ENCODE data around the gene SHBG. TPM values are rescaled to one million over a fixed set of nuclear protein-coding genes. Genes with fewer than 3 reads are reported as not detected.

Gene SHBG
- polyA plus RNA-seq, 4 donors, result 2.6 to 38.8 (median 20.6) TPM

Other genes starting within 250 kb of the SHBG start
- gene TNK1, start 249.0 kb upstream of the SHBG start, polyA plus RNA-seq, result 10 to 100 TPM in 2 of 4 donors, 1 to 10 TPM in 2; 8.8 to 16.3 (median 10.7) TPM
- 10 to 100 TPM in 3 of 4 donors, 1 to 10 TPM in 1; 6.3 to 18.0 (median 13.6) TPM for gene PLSCR3, start 235.6 kb upstream of the SHBG start, polyA plus RNA-seq
- gene TMEM256, start 226.0 kb upstream of the SHBG start, polyA plus RNA-seq, result 100 to 1,000 TPM; 193 to 771 (median 385) TPM
- gene NLGN2, start 222.3 kb upstream of the SHBG start, polyA plus RNA-seq, result 1 to 10 TPM in 2 of 4 donors, under 1 TPM in 2; 0.22 to 6.1 (median 2.6) TPM
- gene SPEM1, start 209.8 kb upstream of the SHBG start, polyA plus RNA-seq, result not detected
- not detected for gene SPEM2, start 204.5 kb upstream of the SHBG start, polyA plus RNA-seq
- gene SPEM3, start 201.3 kb upstream of the SHBG start, polyA plus RNA-seq, result not detected
- gene TMEM102, start 194.7 kb upstream of the SHBG start, polyA plus RNA-seq, result 10 to 100 TPM in 2 of 4 donors, 1 to 10 TPM in 2; 9.3 to 14.9 (median 10.2) TPM
- gene FGF11, start 190.6 kb upstream of the SHBG start, polyA plus RNA-seq, result under 1 TPM in 2 of 4 donors, not detected in 2; 0.61 to 0.86 TPM
- gene CHRNB1, start 185.1 kb upstream of the SHBG start, polyA plus RNA-seq, result 10 to 100 TPM in 3 of 4 donors, 1 to 10 TPM in 1; 8.4 to 11.9 (median 10.4) TPM
- 10 to 100 TPM in 2 of 4 donors, 1 to 10 TPM in 2; 7.6 to 76.4 (median 12.4) TPM for gene ZBTB4, start 150.5 kb upstream of the SHBG start, polyA plus RNA-seq
- gene SLC35G6, start 148.7 kb upstream of the SHBG start, polyA plus RNA-seq, result under 1 TPM in 1 of 4 donors, not detected in 3; 0.49 TPM
- 100 to 1,000 TPM in 1 of 4 donors, 10 to 100 TPM in 2, 1 to 10 TPM in 1; 10.0 to 104 (median 20.8) TPM for gene POLR2A, start 145.8 kb upstream of the SHBG start, polyA plus RNA-seq
- gene TNFSF12, start 81.1 kb upstream of the SHBG start, polyA plus RNA-seq, result 10 to 100 TPM in 3 of 4 donors, 1 to 10 TPM in 1; 8.1 to 31.1 (median 22.1) TPM
- 100 to 1,000 TPM in 1 of 4 donors, 10 to 100 TPM in 3; 23.0 to 107 (median 28.5) TPM for gene TNFSF13, start 71.4 kb upstream of the SHBG start, polyA plus RNA-seq
- gene SENP3, start 68.2 kb upstream of the SHBG start, polyA plus RNA-seq, result 10 to 100 TPM; 39.8 to 66.7 (median 53.3) TPM
- gene CD68, start 50.5 kb upstream of the SHBG start, polyA plus RNA-seq, result 100 to 1,000 TPM in 3 of 4 donors, 10 to 100 TPM in 1; 60.2 to 708 (median 171) TPM
- gene MPDU1, start 46.3 kb upstream of the SHBG start, polyA plus RNA-seq, result 100 to 1,000 TPM in 2 of 4 donors, 10 to 100 TPM in 2; 69.7 to 126 (median 96.4) TPM
- gene SOX15, start 40.0 kb upstream of the SHBG start, polyA plus RNA-seq, result 1 to 10 TPM in 2 of 4 donors, not detected in 2; 1.2 to 1.3 TPM
- gene FXR2, start 15.2 kb upstream of the SHBG start, polyA plus RNA-seq, result 10 to 100 TPM; 25.1 to 41.1 (median 30.9) TPM
- 1,000 to 10,000 TPM in 2 of 4 donors, 100 to 1,000 TPM in 2; 204 to 1,210 (median 689) TPM for gene SAT2, start 2.3 kb upstream of the SHBG start, polyA plus RNA-seq
- gene ATP1B2, start 20.8 kb downstream of the SHBG start, polyA plus RNA-seq, result 1 to 10 TPM in 2 of 4 donors, not detected in 2; 1.1 to 1.9 TPM
- gene TP53, start 57.4 kb downstream of the SHBG start, polyA plus RNA-seq, result 10 to 100 TPM in 2 of 4 donors, 1 to 10 TPM in 2; 8.7 to 51.8 (median 26.3) TPM
- gene WRAP53, start 58.3 kb downstream of the SHBG start, polyA plus RNA-seq, result 10 to 100 TPM in 3 of 4 donors, 1 to 10 TPM in 1; 7.1 to 17.7 (median 11.2) TPM
- gene EFNB3, start 75.1 kb downstream of the SHBG start, polyA plus RNA-seq, result 1 to 10 TPM in 2 of 4 donors, not detected in 2; 1.1 to 2.0 TPM
- under 1 TPM in 2 of 4 donors, not detected in 2; 0.04 to 0.09 TPM for gene DNAH2, start 87.6 kb downstream of the SHBG start, polyA plus RNA-seq
- gene KDM6B, start 204.1 kb downstream of the SHBG start, polyA plus RNA-seq, result 10 to 100 TPM in 3 of 4 donors, 1 to 10 TPM in 1; 8.4 to 26.1 (median 16.7) TPM
- gene TMEM88, start 224.9 kb downstream of the SHBG start, polyA plus RNA-seq, result 10 to 100 TPM in 1 of 4 donors, 1 to 10 TPM in 3; 3.8 to 17.5 (median 7.3) TPM
- 100 to 1,000 TPM in 1 of 4 donors, 10 to 100 TPM in 3; 40.1 to 142 (median 73.4) TPM for gene NAA38, start 227.4 kb downstream of the SHBG start, polyA plus RNA-seq
- 10 to 100 TPM in 1 of 4 donors, 1 to 10 TPM in 3; 4.9 to 13.0 (median 6.4) TPM for gene CYB5D1, start 227.9 kb downstream of the SHBG start, polyA plus RNA-seq